K562 (cell line): ENCODE results near the gene ZMAT2. TPM values are rescaled to one million over a fixed set of nuclear protein-coding genes. Genes with fewer than 3 reads are reported as not detected.

Source experiments
- ARNT ChIP-seq, 2 experiments: fragments of 450-650 bp; IDR thresholded peaks; 2 replicates each; pipeline ENCODE4 v1.6.1; 2016; ENCODE audit warnings: mild to moderate bottlenecking in 1 of 2
- CBFA2T2 ChIP-seq: fragments of 450-650 bp; conservative IDR thresholded peaks from 2 replicates; pipeline ENCODE4 v1.6.1; 2017; ENCODE audit warnings: mild to moderate bottlenecking
- CREB1 ChIP-seq, 2 experiments: sonication (generic) in 1 of 2; formaldehyde crosslinking in 1 of 2; IDR thresholded peaks; 2 replicates each; pipeline versions ENCODE4 v1.6.1 to v1.8.0; 2012 to 2022; ENCODE audit warnings: inconsistent platforms in 1 of 2, mild to moderate bottlenecking in 1 of 2, missing genetic modification reagents in 1 of 2, moderate library complexity in 1 of 2
- EP300 ChIP-seq: IDR thresholded peaks from 2 replicates; pipeline ENCODE4 v1.6.1; 2012; ENCODE audit warnings: low read length, improper control_type of control experiment
- HLTF ChIP-seq: fragments of 450-650 bp; IDR thresholded peaks from 2 replicates; pipeline ENCODE4 v1.6.1; 2016
- JUN ChIP-seq, 2 experiments: sonication (generic) in 1 of 2; formaldehyde crosslinking in 1 of 2; IDR thresholded peaks; 2 replicates each; pipeline versions ENCODE4 v1.6.1 to v1.8.0; 2012 to 2022; ENCODE audit warnings: borderline replicate concordance in 2 of 2, mild to moderate bottlenecking in 2 of 2, improper control_type of control experiment in 1 of 2, low read depth in 1 of 2, low read length in 1 of 2, missing genetic modification reagents in 1 of 2
- KDM1A ChIP-seq, 2 experiments: fragments of 450-650 bp; IDR thresholded peaks; 2 replicates each; pipeline ENCODE4 v1.6.1; 2016; ENCODE audit warnings: mild to moderate bottlenecking in 2 of 2
- MCM7 ChIP-seq, 2 experiments: fragments of 450-650 bp; IDR thresholded peaks; 2 replicates each; pipeline ENCODE4 v1.6.1; 2016 to 2018
- NCOR1 ChIP-seq: fragments of 450-650 bp; IDR thresholded peaks from 2 replicates; pipeline ENCODE4 v1.6.1; 2016; ENCODE audit warnings: mild to moderate bottlenecking, moderate library complexity
- NR4A1 ChIP-seq, 2 experiments: fragments of 250-450 bp in 1 of 2; fragments of 450-650 bp in 1 of 2; sonication (Bioruptor Pico) in 1 of 2; IDR thresholded peaks; 2 replicates each; pipeline versions ENCODE4 v1.4.0 to v1.6.1; 2016 to 2020; ENCODE audit warnings: mild to moderate bottlenecking in 2 of 2, missing compliant biosample characterization in 1 of 2, missing genetic modification characterization in 1 of 2, moderate library complexity in 1 of 2
- PBX2 ChIP-seq, 2 experiments: IDR thresholded peaks in 1 of 2; conservative IDR thresholded peaks in 1 of 2; 2 replicates each; pipeline ENCODE4 v1.6.1; 2016; ENCODE audit warnings: low read depth in 2 of 2, mild to moderate bottlenecking in 1 of 2, missing compliant biosample characterization in 1 of 2, missing genetic modification characterization in 1 of 2, moderate library complexity in 1 of 2
- POLR2AphosphoS5 ChIP-seq: IDR thresholded peaks from 2 replicates; pipeline ENCODE4 v1.6.1; 2011; ENCODE audit warnings: mild to moderate bottlenecking, low read depth, low read length, moderate library complexity; ENCODE audit not compliant: control insufficient read depth, insufficient read depth
- RAD21 ChIP-seq, 2 experiments: fragments of 250-450 bp in 1 of 2; fragments of 450-650 bp in 1 of 2; sonication (Bioruptor Pico) in 1 of 2; formaldehyde crosslinking in 1 of 2; IDR thresholded peaks in 1 of 2; conservative IDR thresholded peaks in 1 of 2; 2 replicates each; pipeline versions ENCODE4 v1.4.0 to v1.8.0; 2020 to 2022; ENCODE audit warnings: mild to moderate bottlenecking in 2 of 2, moderate library complexity in 1 of 2
- SIN3A ChIP-seq, 2 experiments: fragments of 150-350 bp in 1 of 2; IDR thresholded peaks; 2 replicates each; pipeline ENCODE4 v1.6.1; 2011 to 2016; ENCODE audit warnings: borderline replicate concordance in 2 of 2, low read depth in 2 of 2, low read length in 2 of 2, mild to moderate bottlenecking in 2 of 2, moderate library complexity in 2 of 2; ENCODE audit not compliant: control insufficient read depth in 1 of 2
- SLC30A9 ChIP-seq: fragments of 250-450 bp; sonication (Bioruptor Pico); IDR thresholded peaks from 2 replicates; pipeline ENCODE4 v1.8.0; 2022; ENCODE audit warnings: mild to moderate bottlenecking, moderate library complexity
- SMARCA4 ChIP-seq: fragments of 450-650 bp; IDR thresholded peaks from 2 replicates; pipeline ENCODE4 v1.6.1; 2016
- TAF1 ChIP-seq: IDR thresholded peaks from 2 replicates; pipeline ENCODE4 v1.6.1; 2011; ENCODE audit warnings: mild to moderate bottlenecking, low read length, moderate library complexity; ENCODE audit not compliant: insufficient read depth, control insufficient read depth, severe bottlenecking; ENCODE audit errors: extremely low read depth
- TAF9B ChIP-seq: fragments of 450-650 bp; IDR thresholded peaks from 2 replicates; pipeline ENCODE4 v1.6.1; 2018; ENCODE audit warnings: mild to moderate bottlenecking; ENCODE audit not compliant: partially characterized antibody
- TAL1 ChIP-seq: fragments of 450-650 bp; IDR thresholded peaks from 2 replicates; pipeline ENCODE4 v1.6.1; 2016; ENCODE audit warnings: mild to moderate bottlenecking
- ZMIZ1 ChIP-seq, 2 experiments: fragments of 150-350 bp in 1 of 2; IDR thresholded peaks; 2 replicates each; pipeline ENCODE4 v1.6.1; 2012 to 2016; ENCODE audit warnings: low read depth in 2 of 2, low read length in 2 of 2, mild to moderate bottlenecking in 1 of 2, moderate library complexity in 1 of 2
- ZNF311 ChIP-seq: fragments of 250-450 bp; sonication (Bioruptor Pico); IDR thresholded peaks from 2 replicates; pipeline ENCODE4 v1.4.0; 2020; ENCODE audit warnings: mild to moderate bottlenecking, moderate library complexity
- ZNF444 ChIP-seq: fragments of 250-450 bp; sonication (Bioruptor Pico); IDR thresholded peaks from 2 replicates; pipeline ENCODE4 v1.4.0; 2020; ENCODE audit warnings: mild to moderate bottlenecking, moderate library complexity
- polyA plus RNA-seq, 8 experiments: library from polyadenylated mRNA; depleted of rRNA in 4 of 8; stranded (reverse) in 5 of 8; unstranded in 3 of 8; fragments of >200 nt; fragmentation: Nextera tagmentation in 2 of 8; fragmentation: Illumina TruSeq in 1 of 8; extraction: Ambion mirVana in 2 of 8; extraction: Trizol in 1 of 8; gene quantifications; 2 replicates each; pipeline versions ENCODE4 v1.2.1 to v1.2.3, GENCODE V29; 2011 to 2014; ENCODE audit warnings: inconsistent platforms in 1 of 8, missing spikeins in 1 of 8
- total RNA-seq, 7 experiments: library from RNA; depleted of rRNA in 6 of 7; stranded (reverse); fragments of >200 nt in 6 of 7; fragmentation: Illumina TruSeq in 2 of 7; extraction: Trizol in 2 of 7; gene quantifications; 2 replicates each; pipeline versions ENCODE4 v1.2.1 to v1.2.3, GENCODE V29; 2011 to 2021; ENCODE audit warnings: low replicate concordance in 1 of 7

ZMAT2 gene
- total and polyA plus RNA-seq, 9 of the 15 experiments (the other 6 are each of a cell fraction or from before 2014, with no cell fraction given), result 44.2 to 101 (median 69.2) TPM

- TF ChIP-seq TAF9B (peak; percentile 76), ARNT (IDR thresholded peaks at IDR 0.05) (peak in 1 of 2 experiments; percentile 32; a peak in 1 of 4 replicates), POLR2AphosphoS5 (peak; percentile 80), ZNF311 (CRISPR knock-in tag) (no peak), MCM7 (IDR thresholded peaks at IDR 0.05) (no peak), NR4A1 (CRISPR knock-in tag; IDR thresholded peaks at IDR 0.05) (no peak), NR4A1 (tag; IDR thresholded peaks at IDR 0.05) (no peak), ZMIZ1 (IDR thresholded peaks at IDR 0.05; ENCODE audit: low read depth in 2 of 2, low read length in 2 of 2) (0 out of 4 replicates have a peak, but pooled peaks of 1 of the 2 experiments have one; percentile 23), SIN3A (IDR thresholded peaks at IDR 0.05; ENCODE audit: borderline replicate concordance in 2 of 2, control insufficient read depth in 1 of 2, low read depth in 2 of 2, low read length in 2 of 2) (peak; percentile 38 to 42; a peak in 1 of 4 replicates), ZNF444 (CRISPR knock-in tag) (no peak), TAF1 (no peak), HLTF (no peak), RAD21 (CRISPR knock-in tag; conservative IDR thresholded peaks at IDR 0.05 in 1 of 2, IDR thresholded peaks at IDR 0.05 in 1 of 2) (peak in 1 of 2 experiments; percentile 16; a peak in 1 of 4 replicates), CBFA2T2 (peak; percentile 77), SLC30A9 (CRISPR knock-in tag) (no peak), NCOR1 (peak; percentile 76), EP300 (peak; percentile 68; the same call in 1 of the 2 replicates), JUN (IDR thresholded peaks at IDR 0.05; ENCODE audit: borderline replicate concordance, low read depth, low read length) (no peak), JUN (CRISPR knock-in tag; IDR thresholded peaks at IDR 0.05; ENCODE audit: borderline replicate concordance) (no peak), PBX2 (CRISPR knock-in tag; IDR thresholded peaks at IDR 0.05; ENCODE audit: low read depth) (peak; percentile 73), PBX2 (tag; conservative IDR thresholded peaks at IDR 0.05; ENCODE audit: low read depth) (peak; percentile 90), CREB1 (IDR thresholded peaks at IDR 0.05) (peak; percentile 17; the same call in 1 of the 2 replicates), CREB1 (CRISPR knock-in tag; IDR thresholded peaks at IDR 0.05) (no peak), KDM1A (IDR thresholded peaks at IDR 0.05) (0 out of 4 replicates have a peak, but pooled peaks of 1 of the 2 experiments have one; percentile 13), SMARCA4 (0 out of 2 replicates have a peak, but pooled peaks have one; percentile 24), TAL1 (peak; percentile 68)
Observed at GRCh38 chr5:140678993-140679392, 21.3 kb upstream of the ZMAT2 start (continued).
